ENCODE measurements around the gene C8A.

C8A gene

GRCh38 chr1:56837244-56837939 lies 17.2 kb upstream of the C8A start:
- peak; percentile 32 for DNase-seq (ENCODE audit: low read depth)

GRCh38 chr1:56838759-56839158 lies 15.8 kb upstream of the C8A start:
- DNase-seq (ENCODE audit: low read depth) = peak; percentile 71

GRCh38 chr1:56843544-56843943 lies 11.1 kb upstream of the C8A start:
- DNase-seq (ENCODE audit: low read depth) = no peak

GRCh38 chr1:56844545-56845136 lies 10.0 kb upstream of the C8A start:
- DNase-seq (ENCODE audit: low read depth) = no peak

- no peak for DNase-seq (ENCODE audit: low read depth)
Observed at GRCh38 chr1:56845343-56845742, 9.3 kb upstream of the C8A start.

GRCh38 chr1:56849750-56850149 lies 4.8 kb upstream of the C8A start:
- DNase-seq (ENCODE audit: low read depth) = no peak

GRCh38 chr1:56850411-56850810 lies 4.2 kb upstream of the C8A start:
- DNase-seq (ENCODE audit: low read depth) = no peak

- DNase-seq (ENCODE audit: low read depth) = no peak
Observed at GRCh38 chr1:56850922-56851321, 3.7 kb upstream of the C8A start.

- DNase-seq (ENCODE audit: low read depth) = no peak
Observed at GRCh38 chr1:56852476-56852875, 2.1 kb upstream of the C8A start.

- no peak for DNase-seq (ENCODE audit: low read depth)
Observed at GRCh38 chr1:56855190-56855589, 593 bp downstream of the C8A start.

GRCh38 chr1:56856186-56856585 lies 1.6 kb downstream of the C8A start:
- DNase-seq (ENCODE audit: low read depth) = no peak

GRCh38 chr1:56859287-56859686 lies 4.7 kb downstream of the C8A start:
- DNase-seq (ENCODE audit: low read depth) = no peak

GRCh38 chr1:56863265-56863992 lies 8.8 kb downstream of the C8A start:
- no peak for DNase-seq (ENCODE audit: low read depth)

- DNase-seq (ENCODE audit: low read depth) = peak; percentile 20
Observed at GRCh38 chr1:56864430-56864829, 9.8 kb downstream of the C8A start.

GRCh38 chr1:56866656-56867055 lies 12.1 kb downstream of the C8A start:
- peak; percentile 85 for DNase-seq (ENCODE audit: low read depth)

GRCh38 chr1:56867491-56867890 lies 12.9 kb downstream of the C8A start:
- DNase-seq (ENCODE audit: low read depth) = no peak

- peak; percentile 11 for DNase-seq (ENCODE audit: low read depth)
Observed at GRCh38 chr1:56868761-56869160, 14.2 kb downstream of the C8A start.

- peak; percentile 30 for DNase-seq (ENCODE audit: low read depth)
Observed at GRCh38 chr1:56872597-56872996, 18.0 kb downstream of the C8A start.

- DNase-seq (ENCODE audit: low read depth) = no peak
Observed at GRCh38 chr1:56873213-56873612, 18.6 kb downstream of the C8A start.

GRCh38 chr1:56874689-56875088 lies 20.1 kb downstream of the C8A start:
- DNase-seq (ENCODE audit: low read depth) = no peak

- no peak for DNase-seq (ENCODE audit: low read depth)
Observed at GRCh38 chr1:56877973-56878372, 23.4 kb downstream of the C8A start.

GRCh38 chr1:56880774-56881173 lies 26.2 kb downstream of the C8A start:
- DNase-seq (ENCODE audit: low read depth) = no peak

- DNase-seq (ENCODE audit: low read depth) = no peak
Observed at GRCh38 chr1:56881417-56881816, 26.8 kb downstream of the C8A start.

Measured in ELR (cell line).